Panc1 (cell line): ENCODE results near the gene OR6V1. TPM values are rescaled to one million over a fixed set of nuclear protein-coding genes. Genes with fewer than 3 reads are reported as not detected.

Experiments
- ATAC-seq: fragments of 200-7000 bp; cut with Tn5 transposase; 2 replicates; pipeline ENCODE4 v1.9.1; 2020; ENCODE audit warnings: mild to moderate bottlenecking, moderate library complexity
- BruUV-seq: library from RNA; stranded (reverse); fragments of 400-500 nt; replicated peaks from 2 replicates; lab custom pipeline; 2021; lab: Mats Ljungman, UMichigan
- CTCF ChIA-PET: fragments of 300-600 bp; sonication (Branson Sonifier 250); formaldehyde crosslinking; loops from one replicate; lab custom pipeline; 2022; ENCODE audit warnings: antibody characterized with exemption; lab: Charles Lee
- POLR2A ChIA-PET: fragments of 300-600 bp; sonication (Branson Sonifier 250); formaldehyde crosslinking; loops from one replicate; lab custom pipeline; 2022; ENCODE audit warnings: antibody characterized with exemption; lab: Charles Lee
- DNase-seq: peaks from one replicate; pipeline ENCODE4 v3.0.0-alpha.2; 2010; ENCODE audit warnings: low read depth, low spot score
- H3K27ac ChIP-seq: 2 replicates; pipeline ENCODE4 v1.5.1; 2011; ENCODE audit warnings: mild to moderate bottlenecking, low read length, inconsistent platforms
- H3K27me3 ChIP-seq: fragments of 200-500 bp; sonication (Bioruptor generic); 2 replicates; pipeline ENCODE4 v1.6.0; 2014; ENCODE audit warnings: low read length, inconsistent platforms; ENCODE audit not compliant: control insufficient read depth, insufficient read depth
- H3K36me3 ChIP-seq: fragments of 200-500 bp; sonication (Bioruptor generic); 2 replicates; pipeline ENCODE4 v1.5.1; 2014; ENCODE audit warnings: inconsistent platforms, mild to moderate bottlenecking, low read length, moderate library complexity; ENCODE audit not compliant: control insufficient read depth, insufficient read depth
- H3K4me1 ChIP-seq: 2 replicates; pipeline ENCODE4 v1.5.1; 2011; ENCODE audit warnings: inconsistent platforms, mild to moderate bottlenecking, low read length, moderate library complexity; ENCODE audit not compliant: control insufficient read depth, insufficient read depth
- H3K4me3 ChIP-seq, 2 experiments: 2 replicates each; pipeline ENCODE4 v1.5.1; 2011 to 2012; ENCODE audit warnings: low read depth in 2 of 2, low read length in 2 of 2, mild to moderate bottlenecking in 2 of 2, inconsistent platforms in 1 of 2, moderate library complexity in 1 of 2
- H3K9me3 ChIP-seq: fragments of 200-500 bp; sonication (Bioruptor generic); 2 replicates; pipeline ENCODE4 v1.5.1; 2014; ENCODE audit warnings: low read depth, mild to moderate bottlenecking, inconsistent platforms, low read length, moderate library complexity; ENCODE audit not compliant: control insufficient read depth, insufficient read depth
- CTCF ChIP-seq: fragments of 450-650 bp; IDR thresholded peaks from 2 replicates; pipeline ENCODE4 v1.5.1; 2017; ENCODE audit warnings: mild to moderate bottlenecking
- POLR2AphosphoS5 ChIP-seq: IDR thresholded peaks from 2 replicates; pipeline ENCODE4 v1.6.1; 2012; ENCODE audit warnings: mild to moderate bottlenecking, low read depth, low read length, moderate library complexity
- REST ChIP-seq, 2 experiments: IDR thresholded peaks; 2 replicates each; pipeline ENCODE4 v1.6.1; 2011 to 2012; ENCODE audit warnings: low read depth in 2 of 2, control low read depth in 1 of 2, low read length in 1 of 2, mild to moderate bottlenecking in 1 of 2, moderate library complexity in 1 of 2; ENCODE audit not compliant: insufficient read depth in 1 of 2
- SIN3A ChIP-seq: IDR thresholded peaks from 2 replicates; pipeline ENCODE4 v1.6.1; 2012; ENCODE audit warnings: low read depth, mild to moderate bottlenecking, low read length, moderate library complexity, borderline replicate concordance; ENCODE audit not compliant: insufficient read depth
- TCF7L2 ChIP-seq: IDR thresholded peaks from 2 replicates; pipeline ENCODE4 v1.6.1; 2011; ENCODE audit warnings: mild to moderate bottlenecking, low read depth, low read length, inconsistent platforms
- in situ Hi-C: cut with HindIII; loops from 2 replicates; pipeline ENCODE4 v1.10.0; 2016; ENCODE audit warnings: low sequenced_read_pairs, low pct_unique_long_range_greater_than_20kb
- intact Hi-C: fragments of 100-400 bp; cut with micrococcal nuclease; formaldehyde crosslinking; loops from one replicate; pipeline ENCODE4 v1.10.0; 2022; ENCODE audit not compliant: unreplicated experiment
- total RNA-seq: library from RNA; stranded (reverse); gene quantifications from one replicate; pipeline ENCODE4 v1.2.1, GENCODE V29; 2021; ENCODE audit not compliant: unreplicated experiment

Gene OR6V1
- total RNA-seq, 1 experiment from 2014 or later, result not detected

GRCh38 chr7:143018931-143019330 lies 33.2 kb upstream of the OR6V1 start:
- Histone ChIP-seq H3K36me3 (no peaks in the 10 kb centered on the region), H3K9me3 (no peaks in the 10 kb centered on the region), H3K27ac (no peak overlapping the region), H3K27me3 (0 out of 2 replicates have a peak, but pooled peaks cover 2% of the 10 kb centered on the region), H3K4me3 (no peak overlapping the region), H3K4me1 (no peaks in the 10 kb centered on the region)
- TF ChIP-seq POLR2AphosphoS5 (no peak), SIN3A (no peak), CTCF (no peak)
- in situ Hi-C loops (loop anchor here (25.0 kb wide), 1 partner anchor 193 kb away; the partner anchor contains the start of gene TAS2R40), intact Hi-C loops (no loop called here)
- ChIA-PET POLR2A (no interaction called here), CTCF (interaction anchor here (1.8 kb wide), 1 partner anchor 196 kb away, joined by 6 read pairs; no protein-coding TSS in a partner anchor)
- DNase-seq (no peak), ATAC-seq (no peak)
- BruUV-seq, result no TSS peak

DNA sequence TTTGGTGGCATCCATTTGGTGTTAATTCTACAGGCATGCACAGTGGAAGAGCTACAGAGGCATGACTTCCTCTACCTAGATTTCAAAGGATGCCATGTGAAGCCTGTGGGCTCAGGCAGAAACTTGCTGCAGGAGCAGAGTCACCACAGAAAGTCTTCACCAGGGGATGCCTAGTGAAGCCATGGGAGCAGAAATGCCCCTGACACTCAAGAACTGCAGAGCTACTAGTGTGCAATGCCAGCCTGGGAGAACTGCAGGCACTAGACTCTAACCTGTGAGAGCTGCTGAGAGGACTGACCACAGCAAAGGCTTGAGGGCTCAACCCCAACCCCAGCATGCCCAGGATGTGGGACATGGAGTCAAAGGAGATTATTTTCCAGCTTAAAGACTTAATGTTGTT lies 29.1 kb upstream of the OR6V1 start:
- Histone ChIP-seq H3K27ac (no peak overlapping the region), H3K27me3 (no peaks in the 10 kb centered on the region), H3K4me3 (no peak overlapping the region), H3K36me3 (no peaks in the 10 kb centered on the region), H3K4me1 (no peaks in the 10 kb centered on the region), H3K9me3 (no peaks in the 10 kb centered on the region)
- CTCF ChIA-PET, result no interaction called here
- POLR2A ChIA-PET, result no interaction called here
- no TSS peak for BruUV-seq
- TF ChIP-seq CTCF (no peak), SIN3A (no peak), POLR2AphosphoS5 (no peak)
- DNase-seq (no peak), ATAC-seq (no peak)
- intact Hi-C loops, result no loop called here
- in situ Hi-C loops, result loop anchor here (25.0 kb wide), 1 partner anchor 189 kb away; the partner anchor contains the start of gene TAS2R40

DNA sequence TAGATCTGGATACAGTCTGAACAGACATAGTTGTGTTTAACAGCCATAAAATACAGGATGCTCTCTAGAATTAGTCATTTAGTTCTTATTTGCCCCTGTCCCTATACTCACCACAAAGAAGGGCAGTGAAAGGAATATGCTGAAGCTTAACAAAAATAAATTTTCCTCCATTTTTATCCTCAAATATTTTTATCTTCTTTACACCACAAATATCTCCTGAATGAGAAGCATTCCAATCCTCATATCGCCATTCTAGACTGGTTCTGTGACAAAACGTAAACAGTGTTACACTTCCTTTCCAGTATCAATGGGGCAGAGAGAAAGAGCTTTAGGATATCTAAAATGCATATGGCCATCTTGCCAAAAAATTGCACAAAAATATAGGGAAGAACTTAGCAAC lies 26.8 kb upstream of the OR6V1 start:
- no TSS peak for BruUV-seq
- no peak for ATAC-seq
- Histone ChIP-seq H3K9me3 (no peaks in the 10 kb centered on the region), H3K4me3 (no peak overlapping the region), H3K4me1 (no peaks in the 10 kb centered on the region), H3K36me3 (no peaks in the 10 kb centered on the region), H3K27ac (no peak overlapping the region), H3K27me3 (no peaks in the 10 kb centered on the region)
- ChIA-PET CTCF (no interaction called here), POLR2A (no interaction called here)
- no peak for TF ChIP-seq CTCF
- no peak for TF ChIP-seq REST (IDR thresholded peaks at IDR 0.05; ENCODE audit: insufficient read depth in 1 of 2, low read depth in 2 of 2, low read length in 1 of 2)
- TF ChIP-seq POLR2AphosphoS5, result no peak
- no peak for TF ChIP-seq TCF7L2
- no peak for TF ChIP-seq SIN3A
- no peak for DNase-seq
- in situ Hi-C loops (no loop called here), intact Hi-C loops (no loop called here)
